DOHH2 (cell line): Measurements from ENCODE around the gene CCDC63.
A peak's percentile ranks its signal among the peaks of the same experiment; 100 is the strongest.

ENCODE experiments used
- H3F3A ChIP-seq: fragments of 200-600 bp; sonication (generic), shearing (Covaris generic); 2 replicates; pipeline ENCODE4 v1.6.0; 2016; ENCODE audit warnings: antibody characterized with exemption, mild to moderate bottlenecking; ENCODE audit not compliant: control insufficient read depth, insufficient read depth
- H3K27ac ChIP-seq: fragments of 200-600 bp; sonication (generic); 2 replicates; pipeline ENCODE4 v1.5.1; 2014; ENCODE audit warnings: low read depth, mild to moderate bottlenecking, low read length, moderate library complexity
- H3K27me3 ChIP-seq: fragments of 200-600 bp; sonication (generic); 2 replicates; pipeline ENCODE4 v1.6.1; 2014; ENCODE audit warnings: mild to moderate bottlenecking, low read length, mixed read lengths; ENCODE audit not compliant: control insufficient read depth
- H3K36me3 ChIP-seq: fragments of 200-600 bp; sonication (generic); 2 replicates; pipeline ENCODE4 v1.6.1; 2014; ENCODE audit warnings: mild to moderate bottlenecking, low read length, moderate library complexity, mixed read lengths; ENCODE audit not compliant: control insufficient read depth
- H3K4me1 ChIP-seq: fragments of 200-600 bp; sonication (generic); 2 replicates; pipeline ENCODE4 v1.6.1; 2014; ENCODE audit warnings: mild to moderate bottlenecking, low read length, mixed read lengths; ENCODE audit not compliant: control insufficient read depth
- H3K4me2 ChIP-seq: fragments of 200-600 bp; sonication (generic); 2 replicates; pipeline ENCODE4 v1.6.0; 2014; ENCODE audit warnings: mild to moderate bottlenecking, low read length, moderate library complexity
- H3K4me3 ChIP-seq: fragments of 200-600 bp; sonication (generic); 2 replicates; pipeline ENCODE4 v1.5.1; 2014; ENCODE audit warnings: mild to moderate bottlenecking, low read length, mixed read lengths
- H3K79me2 ChIP-seq: fragments of 200-600 bp; sonication (generic); 2 replicates; pipeline ENCODE4 v1.6.1; 2014; ENCODE audit warnings: mild to moderate bottlenecking, low read length, mixed read lengths; ENCODE audit not compliant: control insufficient read depth
- H3K9me2 ChIP-seq: fragments of 200-600 bp; sonication (generic); replicated peaks from 2 replicates; pipeline ENCODE4 v1.6.1; 2014; ENCODE audit warnings: mild to moderate bottlenecking, low read length, mixed read lengths; ENCODE audit not compliant: control insufficient read depth
- H3K9me3 ChIP-seq: fragments of 200-600 bp; sonication (generic); 2 replicates; pipeline ENCODE4 v1.6.1; 2014; ENCODE audit warnings: antibody characterized with exemption, low read length, mixed read lengths; ENCODE audit not compliant: control insufficient read depth, insufficient read depth
- H4K20me1 ChIP-seq: fragments of 200-600 bp; sonication (generic); 2 replicates; pipeline ENCODE4 v1.6.0; 2014; ENCODE audit warnings: low read depth, mild to moderate bottlenecking, antibody characterized with exemption, low read length, moderate library complexity; ENCODE audit not compliant: control insufficient read depth, insufficient read depth
- EZH2phosphoT487 ChIP-seq: fragments of 200-600 bp; sonication (generic); IDR thresholded peaks from 2 replicates; pipeline ENCODE4 v1.6.1; 2017; ENCODE audit warnings: borderline replicate concordance, mild to moderate bottlenecking, antibody characterized with exemption, low read length, moderate library complexity, mixed read lengths
- TF ChIP-seq, protein P1 (sequence below): fragments of 200-600 bp; sonication (generic); IDR thresholded peaks from one replicate; pipeline ENCODE4 v1.5.1; 2014; ENCODE audit warnings: antibody characterized with exemption, mild to moderate bottlenecking, low read depth, low read length; ENCODE audit not compliant: poor library complexity, severe bottlenecking

The CCDC63 gene

GRCh38 chr12:110888256-110888991 lies 41.6 kb downstream of the CCDC63 start:
- Histone ChIP-seq H3K4me3 (no peak overlapping the region), H4K20me1 (no peaks in the 10 kb centered on the region), H3K36me3 (no peaks in the 10 kb centered on the region), H3F3A (no peaks in the 10 kb centered on the region), H3K9me3 (no peaks in the 10 kb centered on the region), H3K4me2 (peak overlapping the region; percentile 93; the same call in 1 of the 2 replicates), H3K27ac (no peak overlapping the region), H3K79me2 (no peaks in the 10 kb centered on the region), H3K27me3 (no peaks in the 10 kb centered on the region; the same call in 1 of the 2 replicates), H3K9me2 (no peaks in the 10 kb centered on the region), H3K4me1 (peaks cover 5% of the 10 kb centered on the region)
- no peak for TF ChIP-seq EZH2phosphoT487
- TF ChIP-seq, protein P1, sequence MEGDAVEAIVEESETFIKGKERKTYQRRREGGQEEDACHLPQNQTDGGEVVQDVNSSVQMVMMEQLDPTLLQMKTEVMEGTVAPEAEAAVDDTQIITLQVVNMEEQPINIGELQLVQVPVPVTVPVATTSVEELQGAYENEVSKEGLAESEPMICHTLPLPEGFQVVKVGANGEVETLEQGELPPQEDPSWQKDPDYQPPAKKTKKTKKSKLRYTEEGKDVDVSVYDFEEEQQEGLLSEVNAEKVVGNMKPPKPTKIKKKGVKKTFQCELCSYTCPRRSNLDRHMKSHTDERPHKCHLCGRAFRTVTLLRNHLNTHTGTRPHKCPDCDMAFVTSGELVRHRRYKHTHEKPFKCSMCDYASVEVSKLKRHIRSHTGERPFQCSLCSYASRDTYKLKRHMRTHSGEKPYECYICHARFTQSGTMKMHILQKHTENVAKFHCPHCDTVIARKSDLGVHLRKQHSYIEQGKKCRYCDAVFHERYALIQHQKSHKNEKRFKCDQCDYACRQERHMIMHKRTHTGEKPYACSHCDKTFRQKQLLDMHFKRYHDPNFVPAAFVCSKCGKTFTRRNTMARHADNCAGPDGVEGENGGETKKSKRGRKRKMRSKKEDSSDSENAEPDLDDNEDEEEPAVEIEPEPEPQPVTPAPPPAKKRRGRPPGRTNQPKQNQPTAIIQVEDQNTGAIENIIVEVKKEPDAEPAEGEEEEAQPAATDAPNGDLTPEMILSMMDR: peak; percentile 36

- Histone ChIP-seq H3K9me3 (no peaks in the 10 kb centered on the region), H3K9me2 (no peaks in the 10 kb centered on the region), H3K4me3 (no peak overlapping the region), H3K27me3 (peaks cover 3% of the 10 kb centered on the region; the same call in 1 of the 2 replicates), H3K4me1 (peaks cover 9% of the 10 kb centered on the region), H3K36me3 (no peaks in the 10 kb centered on the region), H3K4me2 (no peak overlapping the region), H3K27ac (no peak overlapping the region), H3K79me2 (no peaks in the 10 kb centered on the region), H3F3A (no peaks in the 10 kb centered on the region), H4K20me1 (no peaks in the 10 kb centered on the region)
- TF ChIP-seq EZH2phosphoT487: no peak
- TF ChIP-seq, protein P1: no peak
Observed at GRCh38 chr12:110889361-110889760, 42.6 kb downstream of the CCDC63 start.

GRCh38 chr12:110893956-110894355 lies 47.2 kb downstream of the CCDC63 start:
- no peaks in the 10 kb centered on the region for H3K9me3 ChIP-seq
- H4K20me1 ChIP-seq: no peaks in the 10 kb centered on the region
- peak overlapping the region; percentile 2; the same call in 1 of the 2 replicates for H3K4me3 ChIP-seq
- H3K4me1 ChIP-seq: peaks cover 8% of the 10 kb centered on the region
- no peaks in the 10 kb centered on the region for H3K79me2 ChIP-seq
- H3K36me3 ChIP-seq: no peaks in the 10 kb centered on the region
- no peak overlapping the region for H3K27ac ChIP-seq
- H3K27me3 ChIP-seq: peaks cover 3% of the 10 kb centered on the region; the same call in 1 of the 2 replicates
- no peak for TF ChIP-seq EZH2phosphoT487
- TF ChIP-seq, protein P1: no peak
- no peaks in the 10 kb centered on the region for H3K9me2 ChIP-seq
- no peaks in the 10 kb centered on the region for H3F3A ChIP-seq
- peak overlapping the region; percentile 35 for H3K4me2 ChIP-seq
